Panc1 (cell line): Measurements from ENCODE around the gene SREBF2. TPM values are rescaled to one million over a fixed set of nuclear protein-coding genes. Genes with fewer than 3 reads are reported as not detected.

Experiments
- ATAC-seq: fragments of 200-7000 bp; cut with Tn5 transposase; 2 replicates; pipeline ENCODE4 v1.9.1; 2020; ENCODE audit warnings: mild to moderate bottlenecking, moderate library complexity
- BruUV-seq: library from RNA; stranded (reverse); fragments of 400-500 nt; replicated peaks from 2 replicates; lab custom pipeline; 2021; lab: Mats Ljungman, UMichigan
- CTCF ChIA-PET: fragments of 300-600 bp; sonication (Branson Sonifier 250); formaldehyde crosslinking; loops from one replicate; lab custom pipeline; 2022; ENCODE audit warnings: antibody characterized with exemption; lab: Charles Lee
- POLR2A ChIA-PET: fragments of 300-600 bp; sonication (Branson Sonifier 250); formaldehyde crosslinking; loops from one replicate; lab custom pipeline; 2022; ENCODE audit warnings: antibody characterized with exemption; lab: Charles Lee
- DNase-seq: peaks from one replicate; pipeline ENCODE4 v3.0.0-alpha.2; 2010; ENCODE audit warnings: low read depth, low spot score
- H3K27ac ChIP-seq: 2 replicates; pipeline ENCODE4 v1.5.1; 2011; ENCODE audit warnings: mild to moderate bottlenecking, low read length, inconsistent platforms
- H3K27me3 ChIP-seq: fragments of 200-500 bp; sonication (Bioruptor generic); 2 replicates; pipeline ENCODE4 v1.6.0; 2014; ENCODE audit warnings: low read length, inconsistent platforms; ENCODE audit not compliant: control insufficient read depth, insufficient read depth
- H3K36me3 ChIP-seq: fragments of 200-500 bp; sonication (Bioruptor generic); 2 replicates; pipeline ENCODE4 v1.5.1; 2014; ENCODE audit warnings: inconsistent platforms, mild to moderate bottlenecking, low read length, moderate library complexity; ENCODE audit not compliant: control insufficient read depth, insufficient read depth
- H3K4me1 ChIP-seq: 2 replicates; pipeline ENCODE4 v1.5.1; 2011; ENCODE audit warnings: inconsistent platforms, mild to moderate bottlenecking, low read length, moderate library complexity; ENCODE audit not compliant: control insufficient read depth, insufficient read depth
- H3K4me3 ChIP-seq, 2 experiments: 2 replicates each; pipeline ENCODE4 v1.5.1; 2011 to 2012; ENCODE audit warnings: low read depth in 2 of 2, low read length in 2 of 2, mild to moderate bottlenecking in 2 of 2, inconsistent platforms in 1 of 2, moderate library complexity in 1 of 2
- H3K9me3 ChIP-seq: fragments of 200-500 bp; sonication (Bioruptor generic); 2 replicates; pipeline ENCODE4 v1.5.1; 2014; ENCODE audit warnings: low read depth, mild to moderate bottlenecking, inconsistent platforms, low read length, moderate library complexity; ENCODE audit not compliant: control insufficient read depth, insufficient read depth
- CTCF ChIP-seq: fragments of 450-650 bp; IDR thresholded peaks from 2 replicates; pipeline ENCODE4 v1.5.1; 2017; ENCODE audit warnings: mild to moderate bottlenecking
- POLR2AphosphoS5 ChIP-seq: IDR thresholded peaks from 2 replicates; pipeline ENCODE4 v1.6.1; 2012; ENCODE audit warnings: mild to moderate bottlenecking, low read depth, low read length, moderate library complexity
- REST ChIP-seq, 2 experiments: IDR thresholded peaks; 2 replicates each; pipeline ENCODE4 v1.6.1; 2011 to 2012; ENCODE audit warnings: low read depth in 2 of 2, control low read depth in 1 of 2, low read length in 1 of 2, mild to moderate bottlenecking in 1 of 2, moderate library complexity in 1 of 2; ENCODE audit not compliant: insufficient read depth in 1 of 2
- SIN3A ChIP-seq: IDR thresholded peaks from 2 replicates; pipeline ENCODE4 v1.6.1; 2012; ENCODE audit warnings: low read depth, mild to moderate bottlenecking, low read length, moderate library complexity, borderline replicate concordance; ENCODE audit not compliant: insufficient read depth
- TCF7L2 ChIP-seq: IDR thresholded peaks from 2 replicates; pipeline ENCODE4 v1.6.1; 2011; ENCODE audit warnings: mild to moderate bottlenecking, low read depth, low read length, inconsistent platforms
- in situ Hi-C: cut with HindIII; loops from 2 replicates; pipeline ENCODE4 v1.10.0; 2016; ENCODE audit warnings: low sequenced_read_pairs, low pct_unique_long_range_greater_than_20kb
- intact Hi-C: fragments of 100-400 bp; cut with micrococcal nuclease; formaldehyde crosslinking; loops from one replicate; pipeline ENCODE4 v1.10.0; 2022; ENCODE audit not compliant: unreplicated experiment
- total RNA-seq: library from RNA; stranded (reverse); gene quantifications from one replicate; pipeline ENCODE4 v1.2.1, GENCODE V29; 2021; ENCODE audit not compliant: unreplicated experiment

The SREBF2 gene
- total RNA-seq, 1 experiment from 2014 or later, result 73.0 TPM

GRCh38 chr22:41799486-41800347 is 33.2 kb upstream of the SREBF2 start:
- intact Hi-C loops, result no loop called here
- Histone ChIP-seq H3K36me3 (no peaks in the 10 kb centered on the region; the same call in 1 of the 2 replicates), H3K4me3 (peak overlapping the region; percentile 73 to 79), H3K27me3 (no peaks in the 10 kb centered on the region), H3K9me3 (no peaks in the 10 kb centered on the region), H3K4me1 (peaks cover 14% of the 10 kb centered on the region), H3K27ac (peak overlapping the region; percentile 90)
- in situ Hi-C loops, result no loop called here
- no TSS peak for BruUV-seq
- TF ChIP-seq REST (IDR thresholded peaks at IDR 0.05; ENCODE audit: insufficient read depth in 1 of 2, low read depth in 2 of 2, low read length in 1 of 2) (no peak), TCF7L2 (no peak), SIN3A (no peak), POLR2AphosphoS5 (no peak), CTCF (no peak)
- ChIA-PET CTCF (interaction anchor here (0.6 to 1.3 kb wide), 4 partner anchors 9 to 103 kb away, joined by 3 to 6 read pairs (median 4); no protein-coding TSS in a partner anchor), POLR2A (interaction anchor here (0.5 kb wide), 1 partner anchor 148 kb away, joined by 3 read pairs; no protein-coding TSS in a partner anchor)
- no peak for DNase-seq
- peak; percentile 71 for ATAC-seq

- no peaks in the 10 kb centered on the region for H3K9me3 ChIP-seq
- H3K27me3 ChIP-seq, result no peaks in the 10 kb centered on the region
- intact Hi-C loops, result no loop called here
- H3K27ac ChIP-seq, result peak within 1 kb of the TSS; percentile 90
- POLR2A ChIA-PET, result interaction anchor here (0.5 to 1.2 kb wide), 2 partner anchors 54 to 147 kb away, joined by 3 to 4 read pairs; no protein-coding TSS in a partner anchor
- no peak for TF ChIP-seq TCF7L2
- TF ChIP-seq CTCF, result no peak
- 0 out of 4 replicates have a peak, but pooled peaks of 1 of the 2 experiments have one; percentile 9 for TF ChIP-seq REST (IDR thresholded peaks at IDR 0.05; ENCODE audit: insufficient read depth in 1 of 2, low read depth in 2 of 2, low read length in 1 of 2)
- peak; percentile 85; the same call in 1 of the 2 replicates for TF ChIP-seq SIN3A
- TF ChIP-seq POLR2AphosphoS5, result peak; percentile 79
- in situ Hi-C loops, result no loop called here
- no peak for DNase-seq
- peak; percentile 99 for ATAC-seq
- TSS peak; percentile 77 for BruUV-seq
- peaks cover 14% of the 10 kb centered on the region for H3K4me1 ChIP-seq
- H3K4me3 ChIP-seq, result peak within 1 kb of the TSS; percentile 73 to 79
- CTCF ChIA-PET, result interaction anchor here (1.2 to 1.3 kb wide), 3 partner anchors 10 to 103 kb away, joined by 3 to 6 read pairs (median 4); no protein-coding TSS in a partner anchor
- H3K36me3 ChIP-seq, result no peaks in the 10 kb centered on the region; the same call in 1 of the 2 replicates
Observed at GRCh38 chr22:41800348-41801146, 32.4 kb upstream of the SREBF2 start, which contains the start of gene CCDC134. CCDC134 (plus strand) TSS chr22:41800679; CDS start chr22:41808891, 8,212 bp downstream.
